HepG2 (cell line): ENCODE data around the gene CCN2. TPM values are rescaled to one million over a fixed set of nuclear protein-coding genes. Genes with fewer than 3 reads are reported as not detected.
A peak's percentile ranks its signal among the peaks of the same experiment; 100 is the strongest.

Experiments used
- EED ChIP-seq: sonication (generic); formaldehyde crosslinking; IDR thresholded peaks from 2 replicates; pipeline ENCODE4 v1.5.0; 2020; ENCODE audit warnings: mild to moderate bottlenecking, missing genetic modification reagents
- GABPB1 ChIP-seq: IDR thresholded peaks from 2 replicates; pipeline ENCODE4 v1.6.1; 2016; ENCODE audit warnings: mild to moderate bottlenecking, missing genetic modification reagents, moderate library complexity, missing compliant biosample characterization
- HNRNPLL ChIP-seq: fragments of 200-400 bp; formaldehyde crosslinking; IDR thresholded peaks from 2 replicates; pipeline ENCODE4 v1.6.1; 2017; ENCODE audit warnings: mild to moderate bottlenecking, low read depth, low read length; ENCODE audit not compliant: poor library complexity, severe bottlenecking
- MEIS2 ChIP-seq: sonication (generic); formaldehyde crosslinking; IDR thresholded peaks from 2 replicates; pipeline ENCODE4 v1.9.0; 2021; ENCODE audit warnings: mild to moderate bottlenecking, missing genetic modification reagents
- SRSF9 ChIP-seq: fragments of 200-400 bp; formaldehyde crosslinking; IDR thresholded peaks from 2 replicates; pipeline ENCODE4 v1.6.1; 2018; ENCODE audit warnings: borderline replicate concordance, mild to moderate bottlenecking, low read depth, low read length; ENCODE audit not compliant: insufficient read depth, poor library complexity, severe bottlenecking
- ZBTB7A ChIP-seq: sonication (generic); formaldehyde crosslinking; IDR thresholded peaks from 2 replicates; pipeline ENCODE4 v1.8.0; 2022; ENCODE audit warnings: mild to moderate bottlenecking, missing genetic modification reagents
- ZMAT3 ChIP-seq: sonication (generic); formaldehyde crosslinking; conservative IDR thresholded peaks from 2 replicates; pipeline ENCODE4 v1.7.0; 2021; ENCODE audit warnings: missing genetic modification reagents
- ZNF12 ChIP-seq: sonication (generic); formaldehyde crosslinking; IDR thresholded peaks from 2 replicates; pipeline ENCODE4 v1.5.0; 2020; ENCODE audit warnings: missing genetic modification reagents
- ZNF136 ChIP-seq: sonication (generic); formaldehyde crosslinking; IDR thresholded peaks from 2 replicates; pipeline ENCODE4 v1.8.1; 2022; ENCODE audit warnings: low read depth, mild to moderate bottlenecking, moderate library complexity, missing genetic modification reagents
- ZNF138 ChIP-seq: sonication (generic); formaldehyde crosslinking; IDR thresholded peaks from 2 replicates; pipeline ENCODE4 v1.5.0; 2020; ENCODE audit warnings: mild to moderate bottlenecking, low read depth, missing genetic modification reagents
- ZNF430 ChIP-seq: sonication (generic); formaldehyde crosslinking; IDR thresholded peaks from 2 replicates; pipeline ENCODE4 v1.9.0; 2021; ENCODE audit warnings: mild to moderate bottlenecking, missing genetic modification reagents
- ZNF44 ChIP-seq: sonication (generic); formaldehyde crosslinking; IDR thresholded peaks from 2 replicates; pipeline ENCODE4 v1.5.1; 2020; ENCODE audit warnings: mild to moderate bottlenecking, missing genetic modification reagents
- polyA plus RNA-seq, 8 experiments: library from polyadenylated mRNA; depleted of rRNA in 3 of 8; stranded (reverse) in 7 of 8; unstranded in 1 of 8; fragments of >200 nt; fragmentation: Illumina TruSeq in 4 of 8; extraction: Trizol in 4 of 8; gene quantifications; 2 replicates each; pipeline versions ENCODE4 v1.2.1 to v1.2.3, GENCODE V29; 2011 to 2016; ENCODE audit warnings: low read depth in 4 of 8, missing spikeins in 1 of 8, mixed read lengths in 1 of 8; ENCODE audit not compliant: insufficient read depth in 1 of 8
- total RNA-seq, 5 experiments: library from RNA; depleted of rRNA; stranded (reverse); fragments of >200 nt; fragmentation: Illumina TruSeq; extraction: Trizol; gene quantifications; 2 replicates each; pipeline ENCODE4 v1.2.3, GENCODE V29; 2016; ENCODE audit warnings: low read depth in 1 of 5
- TF ChIP-seq, protein P1 (sequence below): sonication (generic); formaldehyde crosslinking; IDR thresholded peaks from 2 replicates; pipeline ENCODE4 v1.4.0; 2020; ENCODE audit warnings: missing genetic modification reagents
- TF ChIP-seq, protein P2 (sequence below): sonication (generic); formaldehyde crosslinking; IDR thresholded peaks from 2 replicates; pipeline ENCODE4 v1.5.0; 2020; ENCODE audit warnings: mild to moderate bottlenecking, missing genetic modification reagents, moderate library complexity
- TF ChIP-seq, protein P3 (sequence below): sonication (generic); formaldehyde crosslinking; IDR thresholded peaks from 2 replicates; pipeline ENCODE4 v1.8.0; 2022; ENCODE audit warnings: low read depth, missing genetic modification reagents
- TF ChIP-seq, protein P4 (sequence below): sonication (generic); formaldehyde crosslinking; IDR thresholded peaks from 2 replicates; pipeline ENCODE4 v1.4.0; 2020; ENCODE audit warnings: low read depth, mild to moderate bottlenecking, missing genetic modification reagents
- TF ChIP-seq, protein P5 (sequence below): sonication (generic); formaldehyde crosslinking; IDR thresholded peaks from 2 replicates; pipeline ENCODE4 v1.4.0; 2020; ENCODE audit warnings: missing genetic modification reagents

Gene CCN2
- total and polyA plus RNA-seq, 2 of the 13 experiments (the other 11 are each of a cell fraction or from before 2014, with no cell fraction given), result 34.7 to 316 TPM

DNA sequence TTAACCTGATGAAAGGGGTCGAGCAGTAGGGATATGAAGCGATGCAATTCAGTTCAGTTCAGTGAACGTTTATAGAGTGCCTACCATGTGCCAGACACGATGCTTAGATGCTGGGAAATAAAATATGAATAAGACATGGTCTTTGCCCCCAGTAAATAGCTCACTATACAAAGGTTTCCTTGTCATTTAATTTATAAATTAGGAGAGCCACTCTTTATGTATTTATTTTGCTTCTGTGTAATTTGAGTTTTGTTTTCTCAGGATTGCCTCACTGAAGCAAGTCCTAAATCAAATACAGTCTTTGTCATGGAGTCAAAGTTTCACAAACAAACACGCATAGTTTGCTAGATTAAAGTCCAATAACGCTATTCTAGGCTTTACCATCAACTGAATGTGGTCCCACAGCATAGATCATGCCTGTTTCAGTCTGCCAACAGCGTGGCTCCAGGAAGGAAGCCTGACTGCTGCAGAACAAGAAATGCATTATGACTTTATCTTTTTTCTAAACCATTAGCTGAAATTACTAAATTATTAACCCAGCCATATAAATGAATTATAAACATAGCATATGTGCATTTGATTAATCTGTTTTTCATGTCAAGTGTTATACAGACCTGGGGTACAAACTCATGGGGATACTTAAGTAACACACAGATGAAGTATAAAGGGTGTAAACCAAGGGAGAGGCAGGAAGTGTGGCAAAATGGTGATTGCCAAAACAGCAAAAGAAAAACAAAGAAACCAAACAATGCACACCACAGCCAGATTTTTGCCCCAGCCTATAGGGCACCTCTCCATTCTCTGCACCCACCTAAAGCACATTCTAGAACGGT, 29.8 kb upstream of the CCN2 start (continued):
- TF ChIP-seq, protein P1, sequence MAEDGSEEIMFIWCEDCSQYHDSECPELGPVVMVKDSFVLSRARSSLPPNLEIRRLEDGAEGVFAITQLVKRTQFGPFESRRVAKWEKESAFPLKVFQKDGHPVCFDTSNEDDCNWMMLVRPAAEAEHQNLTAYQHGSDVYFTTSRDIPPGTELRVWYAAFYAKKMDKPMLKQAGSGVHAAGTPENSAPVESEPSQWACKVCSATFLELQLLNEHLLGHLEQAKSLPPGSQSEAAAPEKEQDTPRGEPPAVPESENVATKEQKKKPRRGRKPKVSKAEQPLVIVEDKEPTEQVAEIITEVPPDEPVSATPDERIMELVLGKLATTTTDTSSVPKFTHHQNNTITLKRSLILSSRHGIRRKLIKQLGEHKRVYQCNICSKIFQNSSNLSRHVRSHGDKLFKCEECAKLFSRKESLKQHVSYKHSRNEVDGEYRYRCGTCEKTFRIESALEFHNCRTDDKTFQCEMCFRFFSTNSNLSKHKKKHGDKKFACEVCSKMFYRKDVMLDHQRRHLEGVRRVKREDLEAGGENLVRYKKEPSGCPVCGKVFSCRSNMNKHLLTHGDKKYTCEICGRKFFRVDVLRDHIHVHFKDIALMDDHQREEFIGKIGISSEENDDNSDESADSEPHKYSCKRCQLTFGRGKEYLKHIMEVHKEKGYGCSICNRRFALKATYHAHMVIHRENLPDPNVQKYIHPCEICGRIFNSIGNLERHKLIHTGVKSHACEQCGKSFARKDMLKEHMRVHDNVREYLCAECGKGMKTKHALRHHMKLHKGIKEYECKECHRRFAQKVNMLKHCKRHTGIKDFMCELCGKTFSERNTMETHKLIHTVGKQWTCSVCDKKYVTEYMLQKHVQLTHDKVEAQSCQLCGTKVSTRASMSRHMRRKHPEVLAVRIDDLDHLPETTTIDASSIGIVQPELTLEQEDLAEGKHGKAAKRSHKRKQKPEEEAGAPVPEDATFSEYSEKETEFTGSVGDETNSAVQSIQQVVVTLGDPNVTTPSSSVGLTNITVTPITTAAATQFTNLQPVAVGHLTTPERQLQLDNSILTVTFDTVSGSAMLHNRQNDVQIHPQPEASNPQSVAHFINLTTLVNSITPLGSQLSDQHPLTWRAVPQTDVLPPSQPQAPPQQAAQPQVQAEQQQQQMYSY, result no peak
- TF ChIP-seq, protein P2, sequence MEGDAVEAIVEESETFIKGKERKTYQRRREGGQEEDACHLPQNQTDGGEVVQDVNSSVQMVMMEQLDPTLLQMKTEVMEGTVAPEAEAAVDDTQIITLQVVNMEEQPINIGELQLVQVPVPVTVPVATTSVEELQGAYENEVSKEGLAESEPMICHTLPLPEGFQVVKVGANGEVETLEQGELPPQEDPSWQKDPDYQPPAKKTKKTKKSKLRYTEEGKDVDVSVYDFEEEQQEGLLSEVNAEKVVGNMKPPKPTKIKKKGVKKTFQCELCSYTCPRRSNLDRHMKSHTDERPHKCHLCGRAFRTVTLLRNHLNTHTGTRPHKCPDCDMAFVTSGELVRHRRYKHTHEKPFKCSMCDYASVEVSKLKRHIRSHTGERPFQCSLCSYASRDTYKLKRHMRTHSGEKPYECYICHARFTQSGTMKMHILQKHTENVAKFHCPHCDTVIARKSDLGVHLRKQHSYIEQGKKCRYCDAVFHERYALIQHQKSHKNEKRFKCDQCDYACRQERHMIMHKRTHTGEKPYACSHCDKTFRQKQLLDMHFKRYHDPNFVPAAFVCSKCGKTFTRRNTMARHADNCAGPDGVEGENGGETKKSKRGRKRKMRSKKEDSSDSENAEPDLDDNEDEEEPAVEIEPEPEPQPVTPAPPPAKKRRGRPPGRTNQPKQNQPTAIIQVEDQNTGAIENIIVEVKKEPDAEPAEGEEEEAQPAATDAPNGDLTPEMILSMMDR (CRISPR knock-in tag), result no peak
- TF ChIP-seq, protein P3, sequence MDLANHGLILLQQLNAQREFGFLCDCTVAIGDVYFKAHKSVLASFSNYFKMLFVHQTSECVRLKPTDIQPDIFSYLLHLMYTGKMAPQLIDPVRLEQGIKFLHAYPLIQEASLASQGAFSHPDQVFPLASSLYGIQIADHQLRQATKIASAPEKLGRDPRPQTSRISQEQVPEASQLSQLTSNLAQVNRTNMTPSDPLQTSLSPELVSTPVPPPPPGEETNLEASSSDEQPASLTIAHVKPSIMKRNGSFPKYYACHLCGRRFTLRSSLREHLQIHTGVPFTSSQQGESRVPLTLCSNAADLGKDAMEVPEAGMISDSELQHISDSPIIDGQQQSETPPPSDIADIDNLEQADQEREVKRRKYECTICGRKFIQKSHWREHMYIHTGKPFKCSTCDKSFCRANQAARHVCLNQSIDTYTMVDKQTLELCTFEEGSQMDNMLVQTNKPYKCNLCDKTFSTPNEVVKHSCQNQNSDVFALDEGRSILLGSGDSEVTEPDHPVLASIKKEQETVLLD, result no peak
- peak; percentile 79 for TF ChIP-seq MEIS2 (CRISPR knock-in tag)
- TF ChIP-seq ZNF430, result peak; percentile 91
- peak; percentile 38 for TF ChIP-seq ZNF12 (CRISPR knock-in tag)
- TF ChIP-seq ZNF44 (CRISPR knock-in tag), result peak; percentile 42; the same call in 1 of the 2 replicates
- TF ChIP-seq, protein P4, sequence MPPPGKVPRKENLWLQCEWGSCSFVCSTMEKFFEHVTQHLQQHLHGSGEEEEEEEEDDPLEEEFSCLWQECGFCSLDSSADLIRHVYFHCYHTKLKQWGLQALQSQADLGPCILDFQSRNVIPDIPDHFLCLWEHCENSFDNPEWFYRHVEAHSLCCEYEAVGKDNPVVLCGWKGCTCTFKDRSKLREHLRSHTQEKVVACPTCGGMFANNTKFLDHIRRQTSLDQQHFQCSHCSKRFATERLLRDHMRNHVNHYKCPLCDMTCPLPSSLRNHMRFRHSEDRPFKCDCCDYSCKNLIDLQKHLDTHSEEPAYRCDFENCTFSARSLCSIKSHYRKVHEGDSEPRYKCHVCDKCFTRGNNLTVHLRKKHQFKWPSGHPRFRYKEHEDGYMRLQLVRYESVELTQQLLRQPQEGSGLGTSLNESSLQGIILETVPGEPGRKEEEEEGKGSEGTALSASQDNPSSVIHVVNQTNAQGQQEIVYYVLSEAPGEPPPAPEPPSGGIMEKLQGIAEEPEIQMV (CRISPR knock-in tag), result no peak
- TF ChIP-seq ZNF138, result no peak
- TF ChIP-seq ZMAT3 (CRISPR knock-in tag), result no peak
- peak; percentile 66; the same call in 1 of the 2 replicates for TF ChIP-seq ZBTB7A (CRISPR knock-in tag)
- TF ChIP-seq SRSF9, result no peak
- peak; percentile 96; the same call in 1 of the 2 replicates for TF ChIP-seq ZNF136 (CRISPR knock-in tag)
- TF ChIP-seq HNRNPLL, result no peak
- TF ChIP-seq EED (CRISPR knock-in tag), result no peak
- TF ChIP-seq GABPB1 (CRISPR knock-in tag), result peak; percentile 46; the same call in 1 of the 2 replicates
- TF ChIP-seq, protein P5, sequence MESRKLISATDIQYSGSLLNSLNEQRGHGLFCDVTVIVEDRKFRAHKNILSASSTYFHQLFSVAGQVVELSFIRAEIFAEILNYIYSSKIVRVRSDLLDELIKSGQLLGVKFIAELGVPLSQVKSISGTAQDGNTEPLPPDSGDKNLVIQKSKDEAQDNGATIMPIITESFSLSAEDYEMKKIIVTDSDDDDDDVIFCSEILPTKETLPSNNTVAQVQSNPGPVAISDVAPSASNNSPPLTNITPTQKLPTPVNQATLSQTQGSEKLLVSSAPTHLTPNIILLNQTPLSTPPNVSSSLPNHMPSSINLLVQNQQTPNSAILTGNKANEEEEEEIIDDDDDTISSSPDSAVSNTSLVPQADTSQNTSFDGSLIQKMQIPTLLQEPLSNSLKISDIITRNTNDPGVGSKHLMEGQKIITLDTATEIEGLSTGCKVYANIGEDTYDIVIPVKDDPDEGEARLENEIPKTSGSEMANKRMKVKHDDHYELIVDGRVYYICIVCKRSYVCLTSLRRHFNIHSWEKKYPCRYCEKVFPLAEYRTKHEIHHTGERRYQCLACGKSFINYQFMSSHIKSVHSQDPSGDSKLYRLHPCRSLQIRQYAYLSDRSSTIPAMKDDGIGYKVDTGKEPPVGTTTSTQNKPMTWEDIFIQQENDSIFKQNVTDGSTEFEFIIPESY (CRISPR knock-in tag), result peak; percentile 38; the same call in 1 of the 2 replicates
